Nucleus accumbens (tissue), 56 donors: ENCODE data around the gene COL23A1.

Source experiments
- DNase-seq, 56 donors: peaks; one replicate each; lab custom pipeline; 2025; lab: John Stamatoyannopoulos, UW

Gene COL23A1

GRCh38 chr5:178228609-178229008 lies 361.6 kb downstream of the COL23A1 start:
- DNase-seq, result no peak

- no peak for DNase-seq
Measured at GRCh38 chr5:178227929-178228328, 362.3 kb downstream of the COL23A1 start.

- DNase-seq, result no peak
Measured at GRCh38 chr5:178227138-178227659, 363.0 kb downstream of the COL23A1 start.

GRCh38 chr5:178225174-178225573 lies 365.0 kb downstream of the COL23A1 start:
- DNase-seq, result no peak

- DNase-seq, result no peak
Measured at GRCh38 chr5:178224403-178224802, 365.8 kb downstream of the COL23A1 start.

GRCh38 chr5:178223828-178224335 lies 366.3 kb downstream of the COL23A1 start:
- DNase-seq, result no peak

GRCh38 chr5:178223196-178223773 lies 366.9 kb downstream of the COL23A1 start:
- DNase-seq, result no peak

GRCh38 chr5:178222292-178222691 lies 367.9 kb downstream of the COL23A1 start:
- no peak for DNase-seq

- DNase-seq, result no peak
Measured at GRCh38 chr5:178221853-178222252, 368.3 kb downstream of the COL23A1 start.

GRCh38 chr5:178221282-178221681 lies 368.9 kb downstream of the COL23A1 start:
- DNase-seq, result no peak

GRCh38 chr5:178218827-178219226 lies 371.4 kb downstream of the COL23A1 start:
- DNase-seq, result no peak

GRCh38 chr5:178218237-178218776 lies 371.9 kb downstream of the COL23A1 start:
- DNase-seq, result no peak

GRCh38 chr5:178216779-178217178 lies 373.4 kb downstream of the COL23A1 start:
- no peak for DNase-seq

GRCh38 chr5:178216088-178216534 lies 374.1 kb downstream of the COL23A1 start:
- no peak for DNase-seq

GRCh38 chr5:178215280-178216002 lies 374.8 kb downstream of the COL23A1 start:
- DNase-seq, result no peak

GRCh38 chr5:178214160-178214803 lies 375.9 kb downstream of the COL23A1 start:
- DNase-seq, result no peak

GRCh38 chr5:178213748-178214151 lies 376.4 kb downstream of the COL23A1 start:
- DNase-seq, result no peak

GRCh38 chr5:178213003-178213461 lies 377.2 kb downstream of the COL23A1 start:
- DNase-seq, result no peak

GRCh38 chr5:178212241-178213002 lies 377.8 kb downstream of the COL23A1 start:
- no peak for DNase-seq
